Activated naive CD4-positive, alpha-beta T cell treated with anti-CD3 and anti-CD28 coated beads, Interleukin-2, amount 50 U/mL, for 72 hours (primary cell): ENCODE data around the gene AMY2A. TPM values are rescaled to one million over a fixed set of nuclear protein-coding genes. Genes with fewer than 3 reads are reported as not detected.
"Not testable (repeated sequence)": the region's sequence is repeated elsewhere in the genome, so short reads cannot be mapped to it uniquely, and the experiment has no call there.

Experiments
- ATAC-seq, 2 donors: fragments of 150-1000 bp; cut with Tn5 transposase; 2 replicates each; pipeline ENCODE4 v1.10.0; 2021; ENCODE audit warnings: mild to moderate bottlenecking in 2 of 2, moderate library complexity in 2 of 2
- DNase-seq, 2 donors: peaks; one replicate each; pipeline ENCODE4 v3.0.0; 2021 to 2022; ENCODE audit warnings: low spot score in 2 of 2
- H3K27ac Mint-ChIP-seq, 2 donors: one replicate each; pipeline ENCODE4 v1.8.0; 2022; ENCODE audit warnings: mild to moderate bottlenecking in 2 of 2, mixed read lengths in 2 of 2
- H3K36me3 Mint-ChIP-seq, 2 donors: one replicate each; pipeline ENCODE4 v1.8.0; 2022; ENCODE audit warnings: mixed read lengths in 2 of 2
- H3K9me3 Mint-ChIP-seq, 2 donors: one replicate each; pipeline ENCODE4 v1.8.0; 2022; ENCODE audit warnings: mixed read lengths in 2 of 2
- total RNA-seq, 2 donors: library from RNA; stranded (reverse); gene quantifications; one replicate each; pipeline ENCODE4 v1.2.3, GENCODE V29; 2022

AMY2A gene
- not detected for total RNA-seq

DNA sequence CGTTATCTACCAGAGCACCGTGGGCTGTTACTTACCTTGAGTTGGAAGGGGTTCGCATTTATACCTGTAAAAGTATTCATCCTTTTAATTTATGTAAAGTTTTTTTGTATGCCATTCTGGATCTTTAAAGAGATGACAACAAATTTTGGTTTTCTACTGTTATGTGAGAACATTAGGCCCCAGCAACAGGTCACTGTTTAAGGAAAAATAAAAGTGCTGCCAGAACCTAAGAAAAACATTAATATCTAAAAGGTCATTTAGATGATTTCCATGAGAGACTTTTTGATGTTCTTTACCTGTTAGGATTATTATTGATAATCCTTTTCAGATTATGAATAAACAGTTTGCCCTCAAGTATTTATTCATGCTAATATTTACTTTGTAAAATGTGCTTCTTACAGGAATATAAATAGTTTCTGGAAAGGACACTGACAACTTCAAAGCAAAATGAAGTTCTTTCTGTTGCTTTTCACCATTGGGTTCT is at the start of gene AMY2A:
Gene AMY2A, plus strand, starts transcription at position 434 of the 484 bp plus-strand sequence. Its CDS starts 14 bp downstream, at position 448.
- ATAC-seq, DNase-seq, H3K27ac Mint-ChIP-seq, H3K36me3 Mint-ChIP-seq, H3K9me3 Mint-ChIP-seq: not testable (repeated sequence)

DNA sequence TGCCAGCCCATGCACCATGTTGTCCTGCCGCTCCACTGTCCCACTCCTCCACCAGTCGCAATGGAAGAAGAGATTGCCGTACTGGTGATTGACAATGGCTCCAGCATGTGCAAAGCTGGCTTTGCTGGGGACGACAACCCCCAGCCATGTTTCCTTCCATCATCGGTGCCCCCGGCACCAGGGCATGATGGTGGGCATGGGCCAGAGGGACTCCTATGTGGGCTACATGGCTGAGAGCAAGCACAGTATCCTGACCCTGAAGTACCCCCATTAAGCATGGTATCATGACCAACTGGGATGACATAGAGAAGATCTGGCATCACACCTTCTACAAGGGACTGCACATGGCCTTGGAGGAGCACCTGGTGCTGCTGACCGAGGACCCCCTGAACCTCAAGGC is 47.7 kb upstream of the AMY2A start:
- no peak for ATAC-seq
- H3K27ac Mint-ChIP-seq, result no peak overlapping the region
- no peaks in the 10 kb centered on the region for H3K9me3 Mint-ChIP-seq
- DNase-seq, result no peak
- peaks cover 0 to 7% of the 10 kb centered on the region in 2 donors for H3K36me3 Mint-ChIP-seq

GRCh38 chr1:103571289-103571688 is 45.9 kb upstream of the AMY2A start, which contains the start of gene AMY2B:
AMY2B (plus strand) TSS chr1:103571589; CDS start chr1:103571603, 14 bp downstream.
- not testable (repeated sequence) for ATAC-seq, H3K36me3 Mint-ChIP-seq, H3K9me3 Mint-ChIP-seq, H3K27ac Mint-ChIP-seq, DNase-seq

DNA sequence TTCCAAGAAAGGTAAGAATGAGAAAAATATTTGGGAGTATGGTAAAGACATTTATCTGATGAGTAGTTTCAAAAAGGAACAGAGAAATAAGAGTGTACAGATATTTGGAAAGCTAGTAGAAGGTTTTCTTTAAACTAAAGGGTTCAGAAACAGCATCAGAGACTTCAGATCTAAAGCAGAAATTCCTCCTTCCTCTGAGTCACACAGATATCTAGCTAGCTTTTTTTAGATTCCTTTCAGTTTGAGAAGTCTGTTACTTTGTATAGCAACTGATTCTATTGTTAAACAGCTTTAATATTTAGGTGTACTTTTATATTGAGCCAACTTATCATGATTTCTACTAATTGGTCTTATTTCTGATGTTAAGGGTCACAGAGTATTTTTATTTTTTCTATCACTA is 41.2 kb upstream of the AMY2A start:
- Mint-ChIP-seq H3K27ac (no peak overlapping the region), H3K36me3 (peaks cover 0 to 9% of the 10 kb centered on the region in 2 donors)

DNA sequence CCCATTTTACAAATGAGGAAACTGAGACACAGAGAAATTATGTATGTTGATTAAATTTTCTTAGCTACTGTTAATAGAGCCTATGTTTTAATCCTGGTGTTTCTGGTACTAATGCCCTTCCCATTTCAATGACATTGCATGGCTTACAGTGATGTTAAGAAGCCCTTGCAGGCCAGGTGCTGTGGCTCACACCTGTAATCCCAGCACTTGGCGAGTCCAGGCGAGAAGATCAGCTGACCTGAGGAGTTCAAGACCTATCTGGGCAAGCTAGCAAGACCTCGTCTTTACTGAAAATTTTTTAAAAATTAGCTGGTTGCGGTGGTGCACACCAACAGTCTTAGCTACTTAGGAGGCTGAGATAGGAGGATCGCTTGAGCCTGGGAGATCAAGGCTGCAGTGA is 40.4 kb upstream of the AMY2A start:
- not testable (repeated sequence) for DNase-seq

More for the DNA sequence above, 41.2 kb upstream of the AMY2A start:
- no peak for ATAC-seq
- H3K9me3 Mint-ChIP-seq, result no peaks in the 10 kb centered on the region
- no peak for DNase-seq

GRCh38 chr1:103582464-103582863 is 34.8 kb upstream of the AMY2A start:
- Mint-ChIP-seq H3K9me3 (no peaks in the 10 kb centered on the region), H3K36me3 (peaks cover 0 to 1% of the 10 kb centered on the region in 2 donors), H3K27ac (no peak overlapping the region)
- no peak for DNase-seq
- ATAC-seq, result no peak

More for the DNA sequence above, 40.4 kb upstream of the AMY2A start:
- H3K9me3 Mint-ChIP-seq, ATAC-seq, H3K27ac Mint-ChIP-seq, H3K36me3 Mint-ChIP-seq: not testable (repeated sequence)

DNA sequence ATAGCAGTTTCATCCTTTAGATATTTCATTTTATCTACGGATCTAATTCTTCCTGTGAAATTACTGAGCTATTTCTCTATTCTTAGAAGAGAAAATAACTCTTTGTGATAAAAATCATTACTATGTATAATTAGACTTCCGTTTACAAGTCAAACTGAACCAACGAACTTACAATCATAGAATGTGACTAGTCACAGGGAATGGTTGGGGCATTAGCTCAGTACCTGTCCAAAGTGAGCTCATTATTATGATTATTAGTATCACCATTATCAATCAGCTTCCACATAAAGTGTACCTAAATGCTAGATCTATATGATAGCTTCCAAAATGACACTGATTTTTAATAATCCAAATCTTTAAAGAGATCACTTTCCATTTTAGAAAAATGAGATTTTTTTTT is 33.3 kb upstream of the AMY2A start:
- Mint-ChIP-seq H3K9me3 (peaks cover 3 to 4% of the 10 kb centered on the region in 2 donors), H3K36me3 (peaks cover 4 to 5% of the 10 kb centered on the region in 2 donors), H3K27ac (no peak overlapping the region)
- ATAC-seq (no peak), DNase-seq (no peak)

DNA sequence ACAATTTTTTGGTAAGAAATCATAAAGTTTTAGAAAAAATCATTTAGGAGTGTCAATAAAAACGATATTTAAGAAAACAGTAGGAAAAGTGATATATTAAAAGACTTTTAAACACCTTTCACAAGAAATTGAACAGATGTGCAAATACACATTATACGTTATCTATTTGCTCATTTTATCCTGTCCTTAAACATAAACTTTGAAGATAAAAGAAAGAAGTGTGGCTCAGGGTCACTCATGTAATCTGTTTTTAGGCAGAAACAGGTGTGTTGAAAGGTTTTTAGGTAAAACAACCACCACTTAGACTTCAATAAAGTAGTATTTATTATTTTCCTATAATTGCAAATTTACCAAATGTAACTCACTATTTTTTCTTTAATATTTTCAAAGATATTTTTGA is 32.7 kb upstream of the AMY2A start:
- ATAC-seq (no peak), DNase-seq (no peak)
- H3K9me3 Mint-ChIP-seq, result peaks cover 6 to 8% of the 10 kb centered on the region in 2 donors
- peaks cover 8 to 9% of the 10 kb centered on the region in 2 donors for H3K36me3 Mint-ChIP-seq
- H3K27ac Mint-ChIP-seq, result no peak overlapping the region

- not testable (repeated sequence) for ATAC-seq, H3K27ac Mint-ChIP-seq, H3K36me3 Mint-ChIP-seq, DNase-seq, H3K9me3 Mint-ChIP-seq
Measured at GRCh38 chr1:103602740-103603139, 14.5 kb upstream of the AMY2A start.

DNA sequence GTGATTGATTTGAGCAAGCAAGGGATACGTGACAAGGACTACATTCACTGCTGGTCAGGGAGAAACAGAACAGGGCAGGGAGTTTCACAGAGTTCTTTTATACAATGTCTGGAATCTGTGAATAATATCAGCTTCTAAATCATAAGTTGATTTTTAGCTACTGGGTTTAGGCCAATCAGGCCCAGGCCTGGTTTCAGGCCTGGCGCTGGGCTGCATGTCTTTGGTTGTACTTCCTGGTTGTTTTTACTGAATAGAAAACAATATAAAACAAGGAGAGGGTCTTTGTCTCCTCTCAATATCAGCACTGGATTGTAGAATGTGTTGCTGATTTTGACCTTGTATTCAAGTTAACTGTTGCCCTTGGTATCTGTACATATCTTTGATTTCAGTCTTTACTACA is 865 bp upstream of the AMY2A start:
- H3K9me3 Mint-ChIP-seq, result peaks cover 0 to 6% of the 10 kb centered on the region in 2 donors
- ATAC-seq (no peak), DNase-seq (no peak)
- no peak overlapping the region for H3K27ac Mint-ChIP-seq
- H3K36me3 Mint-ChIP-seq, result no peaks in the 10 kb centered on the region

DNA sequence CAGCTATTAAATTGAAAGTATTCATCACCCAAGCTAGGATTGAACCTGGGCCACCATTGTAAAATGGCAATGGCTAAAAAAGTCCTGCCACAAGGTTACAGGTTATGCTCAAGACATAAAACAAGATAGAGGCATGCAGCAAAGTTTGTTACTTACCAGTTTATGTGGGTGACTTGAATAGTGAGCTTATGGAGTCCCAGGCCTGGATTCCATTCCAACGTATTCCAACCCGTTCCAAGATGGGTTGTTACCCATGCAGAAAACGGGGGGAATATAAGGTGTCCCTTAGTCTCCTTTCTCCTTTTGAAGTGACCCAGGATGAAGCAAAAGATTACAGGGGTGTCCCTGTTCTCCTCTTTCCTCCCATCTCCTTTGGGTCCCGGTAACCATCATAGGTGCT is 10.2 kb downstream of the AMY2A start:
- not testable (repeated sequence) for H3K27ac Mint-ChIP-seq, ATAC-seq, H3K9me3 Mint-ChIP-seq, DNase-seq, H3K36me3 Mint-ChIP-seq

GRCh38 chr1:103641194-103641593 is 24.0 kb downstream of the AMY2A start:
- DNase-seq, ATAC-seq, H3K36me3 Mint-ChIP-seq, H3K27ac Mint-ChIP-seq, H3K9me3 Mint-ChIP-seq: not testable (repeated sequence)

DNA sequence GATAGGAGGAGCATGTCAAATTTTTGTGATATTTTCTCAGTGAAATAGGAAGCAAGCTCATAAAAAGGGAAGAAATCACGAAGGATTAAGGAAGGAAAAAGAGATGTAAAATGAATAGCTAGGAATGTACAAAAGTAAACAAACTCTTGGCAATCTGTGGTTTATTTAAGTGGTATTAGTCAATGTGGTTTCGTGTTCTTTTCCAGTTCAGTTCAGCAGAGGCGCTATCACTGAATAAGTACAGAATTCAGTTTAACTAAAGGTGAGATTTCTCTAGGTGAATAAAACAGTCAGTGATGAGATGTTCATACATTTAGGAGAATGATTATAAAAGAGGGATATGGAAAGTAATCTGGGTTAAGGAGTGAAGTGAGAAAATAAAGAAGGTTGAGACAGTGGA is 26.7 kb downstream of the AMY2A start:
- H3K36me3 Mint-ChIP-seq, ATAC-seq, H3K27ac Mint-ChIP-seq, H3K9me3 Mint-ChIP-seq, DNase-seq: not testable (repeated sequence)

GRCh38 chr1:103650305-103650704 is 33.1 kb downstream of the AMY2A start:
- not testable (repeated sequence) for DNase-seq, H3K9me3 Mint-ChIP-seq, ATAC-seq, H3K36me3 Mint-ChIP-seq, H3K27ac Mint-ChIP-seq

DNA sequence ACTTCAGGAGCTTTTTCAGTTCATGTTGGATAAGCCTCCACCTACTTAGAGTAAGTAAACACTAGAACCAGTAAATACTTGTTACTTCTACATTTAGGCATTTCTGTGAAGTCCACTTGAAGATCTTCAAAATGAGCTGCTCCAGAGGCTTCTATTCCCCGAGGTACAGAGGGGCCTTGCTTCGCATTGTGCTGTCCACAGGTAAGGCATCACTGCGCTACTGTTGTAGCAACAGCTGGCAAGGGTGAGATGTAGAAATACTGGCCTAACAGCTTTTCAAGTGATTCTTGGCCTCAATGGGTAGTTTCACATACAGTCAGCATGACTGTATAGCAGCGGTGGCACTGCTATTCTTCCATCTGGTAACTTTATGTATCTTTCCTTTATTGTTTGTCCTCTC is 33.7 kb downstream of the AMY2A start:
- H3K27ac Mint-ChIP-seq, H3K36me3 Mint-ChIP-seq, ATAC-seq, H3K9me3 Mint-ChIP-seq, DNase-seq: not testable (repeated sequence)

DNA sequence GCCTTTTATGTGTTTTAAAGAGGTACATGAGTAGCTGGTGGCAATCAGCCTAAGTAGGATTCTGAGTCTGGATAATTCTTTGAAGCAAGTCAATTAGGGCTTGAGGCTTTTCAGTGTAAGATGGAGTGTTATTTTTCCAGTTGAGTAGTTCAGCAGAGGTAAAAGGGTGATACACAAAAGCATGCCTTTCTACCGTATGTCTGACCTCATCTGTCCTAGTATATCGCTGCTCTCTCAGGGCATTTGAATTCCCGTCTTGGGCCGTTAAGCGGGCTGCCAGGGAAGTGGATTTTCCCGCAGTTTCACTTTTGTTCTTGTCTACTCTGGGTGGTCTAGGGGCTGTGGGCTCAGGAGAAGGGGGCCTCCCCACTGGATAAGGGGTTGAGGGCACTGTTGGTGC is 36.9 kb downstream of the AMY2A start:
- H3K27ac Mint-ChIP-seq, H3K36me3 Mint-ChIP-seq, H3K9me3 Mint-ChIP-seq, ATAC-seq, DNase-seq: not testable (repeated sequence)

DNA sequence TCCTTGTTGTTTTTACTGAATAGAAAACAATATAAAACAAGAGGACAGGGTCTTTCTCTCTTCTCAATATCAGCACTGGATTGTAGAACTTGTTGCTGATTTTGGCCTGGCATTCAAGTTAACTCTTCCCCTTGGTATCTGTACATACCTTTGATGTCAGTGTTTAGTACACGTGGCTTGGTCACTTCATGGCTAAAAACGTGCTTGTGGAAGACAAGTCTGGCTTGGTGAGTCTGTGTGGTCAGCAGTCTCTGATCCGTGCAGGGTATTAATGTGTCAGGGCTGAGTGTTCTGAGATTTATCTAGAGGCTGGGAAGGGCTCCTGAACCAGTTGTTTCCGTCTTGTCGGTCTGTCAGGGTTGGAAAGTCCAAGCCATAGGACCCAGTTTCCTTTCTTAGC is 38.2 kb downstream of the AMY2A start, which contains the start of gene AMY1A:
Gene AMY1A, plus strand, starts transcription at position 301 of the 400 bp plus-strand sequence. CDS start 571 bp downstream, outside the sequence.
- not testable (repeated sequence) for DNase-seq, H3K36me3 Mint-ChIP-seq, ATAC-seq, H3K27ac Mint-ChIP-seq, H3K9me3 Mint-ChIP-seq
